HepG2 (cell line): Measurements from ENCODE around the gene DDX50. TPM values are rescaled to one million over a fixed set of nuclear protein-coding genes. Genes with fewer than 3 reads are reported as not detected.

Source experiments
- FLYWCH1 ChIP-seq: sonication (generic); formaldehyde crosslinking; IDR thresholded peaks from 2 replicates; pipeline ENCODE4 v1.8.1; 2023; ENCODE audit warnings: mild to moderate bottlenecking, missing genetic modification reagents
- MAF1 ChIP-seq: sonication (generic); formaldehyde crosslinking; IDR thresholded peaks from 2 replicates; pipeline ENCODE4 v1.5.0; 2020; ENCODE audit warnings: missing genetic modification reagents, borderline replicate concordance
- MTF1 ChIP-seq: sonication (generic); formaldehyde crosslinking; IDR thresholded peaks from 2 replicates; pipeline ENCODE4 v1.5.0; 2020; ENCODE audit warnings: missing genetic modification reagents
- NFYB ChIP-seq: sonication (generic); formaldehyde crosslinking; IDR thresholded peaks from 2 replicates; pipeline ENCODE4 v1.4.0; 2020; ENCODE audit warnings: missing genetic modification reagents
- PAWR ChIP-seq: sonication (generic); formaldehyde crosslinking; IDR thresholded peaks from 2 replicates; pipeline ENCODE4 v1.4.0; 2020; ENCODE audit warnings: missing genetic modification reagents, mild to moderate bottlenecking, borderline replicate concordance
- PCBP1 ChIP-seq: fragments of 200-400 bp; formaldehyde crosslinking; IDR thresholded peaks from 2 replicates; pipeline ENCODE4 v1.6.1; 2017; ENCODE audit warnings: mild to moderate bottlenecking, low read depth, low read length, borderline replicate concordance
- PHB2 ChIP-seq: fragments of 450-650 bp; IDR thresholded peaks from 2 replicates; pipeline ENCODE4 v1.6.1; 2018; ENCODE audit not compliant: partially characterized antibody
- PHF20 ChIP-seq: sonication (generic); formaldehyde crosslinking; IDR thresholded peaks from 2 replicates; pipeline ENCODE4 v1.5.0; 2020; ENCODE audit warnings: mild to moderate bottlenecking, missing genetic modification reagents
- REXO4 ChIP-seq: sonication (generic); formaldehyde crosslinking; IDR thresholded peaks from 2 replicates; pipeline ENCODE4 v1.8.0; 2022; ENCODE audit warnings: missing genetic modification reagents, mild to moderate bottlenecking, borderline replicate concordance
- RNF2 ChIP-seq: fragments of 450-650 bp; conservative IDR thresholded peaks from 2 replicates; pipeline ENCODE4 v1.6.1; 2016; ENCODE audit warnings: low read depth
- SOX5 ChIP-seq: IDR thresholded peaks from 2 replicates; pipeline ENCODE4 v1.6.1; 2016; ENCODE audit warnings: borderline replicate concordance
- TBX3 ChIP-seq: fragments of 450-650 bp; IDR thresholded peaks from 2 replicates; pipeline ENCODE4 v1.6.1; 2017; ENCODE audit warnings: antibody characterized with exemption, mild to moderate bottlenecking, inconsistent platforms, borderline replicate concordance
- ZFP90 ChIP-seq: sonication (generic); formaldehyde crosslinking; IDR thresholded peaks from 2 replicates; pipeline ENCODE4 v1.8.0; 2022; ENCODE audit warnings: missing genetic modification reagents, mild to moderate bottlenecking, inconsistent platforms, borderline replicate concordance
- ZMAT3 ChIP-seq: sonication (generic); formaldehyde crosslinking; conservative IDR thresholded peaks from 2 replicates; pipeline ENCODE4 v1.7.0; 2021; ENCODE audit warnings: missing genetic modification reagents
- ZNF18 ChIP-seq: sonication (generic); formaldehyde crosslinking; IDR thresholded peaks from 2 replicates; pipeline ENCODE4 v1.8.0; 2022; ENCODE audit warnings: mild to moderate bottlenecking, missing genetic modification reagents; ENCODE audit not compliant: insufficient replicate concordance
- ZNF543 ChIP-seq: sonication (generic); formaldehyde crosslinking; IDR thresholded peaks from 2 replicates; pipeline ENCODE4 v1.4.0; 2020; ENCODE audit warnings: mild to moderate bottlenecking, missing genetic modification reagents
- ZNF567 ChIP-seq: sonication (generic); formaldehyde crosslinking; IDR thresholded peaks from 2 replicates; pipeline ENCODE4 v1.8.1; 2023; ENCODE audit warnings: mild to moderate bottlenecking, missing genetic modification reagents, borderline replicate concordance
- ZNF674 ChIP-seq: sonication (generic); formaldehyde crosslinking; IDR thresholded peaks from 2 replicates; pipeline ENCODE4 v1.5.0; 2020; ENCODE audit warnings: low read depth, mild to moderate bottlenecking, missing genetic modification reagents
- ZNF781 ChIP-seq: sonication (generic); formaldehyde crosslinking; IDR thresholded peaks from 2 replicates; pipeline ENCODE4 v1.5.1; 2020; ENCODE audit warnings: borderline replicate concordance, mild to moderate bottlenecking, missing genetic modification reagents; ENCODE audit errors: not compliant biosample characterization
- polyA plus RNA-seq, 8 experiments: library from polyadenylated mRNA; depleted of rRNA in 3 of 8; stranded (reverse) in 7 of 8; unstranded in 1 of 8; fragments of >200 nt; fragmentation: Illumina TruSeq in 4 of 8; extraction: Trizol in 4 of 8; gene quantifications; 2 replicates each; pipeline versions ENCODE4 v1.2.1 to v1.2.3, GENCODE V29; 2011 to 2016; ENCODE audit warnings: low read depth in 4 of 8, missing spikeins in 1 of 8, mixed read lengths in 1 of 8; ENCODE audit not compliant: insufficient read depth in 1 of 8
- total RNA-seq, 5 experiments: library from RNA; depleted of rRNA; stranded (reverse); fragments of >200 nt; fragmentation: Illumina TruSeq; extraction: Trizol; gene quantifications; 2 replicates each; pipeline ENCODE4 v1.2.3, GENCODE V29; 2016; ENCODE audit warnings: low read depth in 1 of 5
- TF ChIP-seq, protein P1 (sequence below): sonication (generic); formaldehyde crosslinking; IDR thresholded peaks from 2 replicates; pipeline ENCODE4 v1.8.1; 2022; ENCODE audit warnings: low read depth, mild to moderate bottlenecking, missing genetic modification reagents
- TF ChIP-seq, protein P2 (sequence below): sonication (generic); formaldehyde crosslinking; IDR thresholded peaks from 2 replicates; pipeline ENCODE4 v1.8.0; 2022; ENCODE audit warnings: missing genetic modification reagents, mild to moderate bottlenecking, inconsistent platforms, borderline replicate concordance
- TF ChIP-seq, protein P3 (sequence below): IDR thresholded peaks from 2 replicates; pipeline ENCODE4 v1.6.1; 2016; ENCODE audit warnings: low read depth

The DDX50 gene
- total and polyA plus RNA-seq, 2 of the 13 experiments (the other 11 are each of a cell fraction or from before 2014, with no cell fraction given): 19.0 to 38.2 TPM

DNA sequence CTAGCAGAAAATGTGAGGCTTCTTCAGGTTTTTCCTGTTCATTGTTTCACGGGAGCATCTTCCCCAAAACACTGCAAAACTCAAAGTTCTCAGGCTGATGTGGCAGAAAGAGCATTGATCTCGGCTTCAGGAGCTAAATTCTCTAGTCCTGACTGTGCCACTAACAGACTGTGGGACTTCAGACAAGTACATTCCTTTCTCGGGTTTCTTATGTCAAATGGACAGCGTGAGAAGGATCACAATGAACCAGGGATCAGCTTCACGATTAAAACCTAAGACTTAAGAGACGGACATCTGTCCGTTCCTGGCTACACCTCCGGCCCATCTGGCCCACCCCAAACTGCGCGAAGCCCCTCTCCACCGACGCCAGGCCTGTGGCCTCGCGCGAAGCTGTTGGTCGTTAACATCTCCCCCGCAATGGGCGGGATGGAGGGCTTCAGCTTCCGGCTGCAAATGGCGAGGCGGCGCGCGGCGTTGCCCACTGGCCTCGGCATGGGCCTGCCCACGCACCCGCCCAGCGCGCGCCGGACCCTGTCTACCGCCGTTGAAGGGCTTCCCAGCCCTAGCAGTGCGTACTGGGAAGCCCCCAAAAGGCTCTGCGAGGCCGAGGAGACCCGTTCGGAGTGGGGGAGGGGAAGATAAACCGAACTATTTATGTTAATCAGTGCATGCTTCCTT lies 549 bp upstream of the DDX50 start (continued):
- TF ChIP-seq PCBP1 (no peak; the same call in 1 of the 2 replicates), REXO4 (CRISPR knock-in tag) (0 out of 2 replicates have a peak, but pooled peaks have one; percentile 43), ZFP90 (CRISPR knock-in tag) (no peak; the same call in 1 of the 2 replicates), ZNF781 (CRISPR knock-in tag) (peak; percentile 75), RNF2 (peak; percentile 91), NFYB (CRISPR knock-in tag) (no peak), TBX3 (no peak; the same call in 1 of the 2 replicates), ZNF18 (CRISPR knock-in tag) (peak; percentile 86), PHB2 (no peak), ZNF543 (CRISPR knock-in tag) (peak; percentile 85), PHF20 (CRISPR knock-in tag) (peak; percentile 78), SOX5 (CRISPR knock-in tag) (peak; percentile 41; the same call in 1 of the 2 replicates), ZMAT3 (CRISPR knock-in tag) (peak; percentile 82; the same call in 1 of the 2 replicates), ZNF567 (CRISPR knock-in tag) (peak; percentile 78; the same call in 1 of the 2 replicates), MTF1 (0 out of 2 replicates have a peak, but pooled peaks have one; percentile 64), ZNF674 (CRISPR knock-in tag) (no peak), FLYWCH1 (CRISPR knock-in tag) (no peak), PAWR (peak; percentile 43; the same call in 1 of the 2 replicates), MAF1 (CRISPR knock-in tag) (peak; percentile 37; the same call in 1 of the 2 replicates)
- TF ChIP-seq, protein P1, sequence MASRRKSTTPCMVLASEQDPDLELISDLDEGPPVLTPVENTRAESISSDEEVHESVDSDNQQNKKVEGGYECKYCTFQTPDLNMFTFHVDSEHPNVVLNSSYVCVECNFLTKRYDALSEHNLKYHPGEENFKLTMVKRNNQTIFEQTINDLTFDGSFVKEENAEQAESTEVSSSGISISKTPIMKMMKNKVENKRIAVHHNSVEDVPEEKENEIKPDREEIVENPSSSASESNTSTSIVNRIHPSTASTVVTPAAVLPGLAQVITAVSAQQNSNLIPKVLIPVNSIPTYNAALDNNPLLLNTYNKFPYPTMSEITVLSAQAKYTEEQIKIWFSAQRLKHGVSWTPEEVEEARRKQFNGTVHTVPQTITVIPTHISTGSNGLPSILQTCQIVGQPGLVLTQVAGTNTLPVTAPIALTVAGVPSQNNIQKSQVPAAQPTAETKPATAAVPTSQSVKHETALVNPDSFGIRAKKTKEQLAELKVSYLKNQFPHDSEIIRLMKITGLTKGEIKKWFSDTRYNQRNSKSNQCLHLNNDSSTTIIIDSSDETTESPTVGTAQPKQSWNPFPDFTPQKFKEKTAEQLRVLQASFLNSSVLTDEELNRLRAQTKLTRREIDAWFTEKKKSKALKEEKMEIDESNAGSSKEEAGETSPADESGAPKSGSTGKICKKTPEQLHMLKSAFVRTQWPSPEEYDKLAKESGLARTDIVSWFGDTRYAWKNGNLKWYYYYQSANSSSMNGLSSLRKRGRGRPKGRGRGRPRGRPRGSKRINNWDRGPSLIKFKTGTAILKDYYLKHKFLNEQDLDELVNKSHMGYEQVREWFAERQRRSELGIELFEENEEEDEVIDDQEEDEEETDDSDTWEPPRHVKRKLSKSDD (CRISPR knock-in tag): no peak; the same call in 1 of the 2 replicates
- TF ChIP-seq, protein P2, sequence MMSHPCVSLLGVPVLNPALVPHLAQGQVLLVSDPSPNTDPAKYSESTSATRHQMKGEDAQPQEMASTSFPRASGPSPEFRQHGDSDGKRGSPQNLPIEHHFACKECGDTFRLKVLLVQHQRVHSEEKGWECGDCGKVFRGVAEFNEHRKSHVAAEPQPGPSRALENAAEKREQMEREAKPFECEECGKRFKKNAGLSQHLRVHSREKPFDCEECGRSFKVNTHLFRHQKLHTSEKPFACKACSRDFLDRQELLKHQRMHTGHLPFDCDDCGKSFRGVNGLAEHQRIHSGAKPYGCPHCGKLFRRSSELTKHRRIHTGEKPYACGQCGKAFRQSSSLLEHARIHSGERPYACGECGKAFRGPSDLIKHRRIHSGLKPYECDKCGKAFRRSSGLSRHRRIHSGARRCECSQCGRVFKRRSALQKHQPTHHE: no peak; the same call in 1 of the 2 replicates
- TF ChIP-seq, protein P3, sequence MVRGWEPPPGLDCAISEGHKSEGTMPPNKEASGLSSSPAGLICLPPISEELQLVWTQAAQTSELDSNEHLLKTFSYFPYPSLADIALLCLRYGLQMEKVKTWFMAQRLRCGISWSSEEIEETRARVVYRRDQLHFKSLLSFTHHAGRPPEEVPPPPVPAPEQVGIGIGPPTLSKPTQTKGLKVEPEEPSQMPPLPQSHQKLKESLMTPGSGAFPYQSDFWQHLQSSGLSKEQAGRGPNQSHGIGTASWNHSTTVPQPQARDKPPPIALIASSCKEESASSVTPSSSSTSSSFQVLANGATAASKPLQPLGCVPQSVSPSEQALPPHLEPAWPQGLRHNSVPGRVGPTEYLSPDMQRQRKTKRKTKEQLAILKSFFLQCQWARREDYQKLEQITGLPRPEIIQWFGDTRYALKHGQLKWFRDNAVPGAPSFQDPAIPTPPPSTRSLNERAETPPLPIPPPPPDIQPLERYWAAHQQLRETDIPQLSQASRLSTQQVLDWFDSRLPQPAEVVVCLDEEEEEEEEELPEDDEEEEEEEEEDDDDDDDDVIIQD: peak; percentile 85; the same call in 1 of the 2 replicates
